OCI-LY3 (cell line): ENCODE measurements around the gene SMC1B.

ENCODE experiments used
- H2AFZ ChIP-seq: fragments of 200-600, 300-600 bp; shearing (Covaris generic); 2 replicates; pipeline ENCODE4 v1.6.0; 2014; ENCODE audit warnings: antibody characterized with exemption, low read depth, low read length
- H3K27ac ChIP-seq: fragments of 200-600, 300-600 bp; sonication (generic); 2 replicates; pipeline ENCODE4 v1.5.1; 2014; ENCODE audit warnings: mild to moderate bottlenecking, low read length, moderate library complexity, mixed read lengths
- H3K27me3 ChIP-seq: fragments of 200-600, 300-600 bp; sonication (generic); 2 replicates; pipeline ENCODE4 v1.6.1; 2014; ENCODE audit warnings: low read depth, low read length, mixed read lengths
- H3K36me3 ChIP-seq: fragments of 200-600, 300-600 bp; sonication (generic); replicated peaks from 2 replicates; pipeline ENCODE3; 2014; ENCODE audit warnings: low read depth, low read length, mixed read lengths
- H3K4me1 ChIP-seq: fragments of 300-600, 200-600 bp; sonication (generic); 2 replicates; pipeline ENCODE4 v1.6.1; 2014; ENCODE audit warnings: low read length, mixed read lengths
- H3K4me2 ChIP-seq: fragments of 200-600, 300-600 bp; sonication (generic); 2 replicates; pipeline ENCODE4 v1.6.1; 2014; ENCODE audit warnings: low read length, mixed read lengths
- H3K4me3 ChIP-seq: fragments of 300-600, 200-600 bp; sonication (generic); 2 replicates; pipeline ENCODE4 v1.5.1; 2014; ENCODE audit warnings: antibody characterized with exemption, mild to moderate bottlenecking, low read length, moderate library complexity
- H3K79me2 ChIP-seq: fragments of 300-600, 200-600 bp; shearing (Covaris generic); 2 replicates; pipeline ENCODE4 v1.6.1; 2014; ENCODE audit warnings: mild to moderate bottlenecking, low read length, mixed read lengths
- H3K9ac ChIP-seq: fragments of 300-600, 200-600 bp; shearing (Covaris generic); 2 replicates; pipeline ENCODE4 v1.6.0; 2014; ENCODE audit warnings: mild to moderate bottlenecking, low read length, moderate library complexity
- H3K9me3 ChIP-seq: fragments of 200-600, 300-600 bp; shearing (Covaris generic); 2 replicates; pipeline ENCODE4 v1.6.1; 2014; ENCODE audit warnings: low read length, mixed read lengths; ENCODE audit not compliant: insufficient read depth
- H4K20me1 ChIP-seq: fragments of 200-600, 300-600 bp; sonication (generic); 2 replicates; pipeline ENCODE4 v1.6.1; 2016; ENCODE audit warnings: low read length, mixed read lengths; ENCODE audit not compliant: insufficient read depth
- CTCF ChIP-seq: fragments of 200-600, 300-600 bp; sonication (generic); IDR thresholded peaks from 2 replicates; pipeline ENCODE4 v1.5.1; 2014; ENCODE audit warnings: antibody characterized with exemption, low read length, low read depth
- EZH2phosphoT487 ChIP-seq: fragments of 200-600 bp; shearing (Covaris generic); IDR thresholded peaks from 2 replicates; pipeline ENCODE4 v1.6.1; 2018; ENCODE audit warnings: antibody characterized with exemption, mixed run types, low read depth

SMC1B gene

GRCh38 chr22:45337536-45337935 lies 75.9 kb downstream of the SMC1B start:
- Histone ChIP-seq H3K36me3 (peaks cover 73% of the 10 kb centered on the region), H3K9me3 (no peaks in the 10 kb centered on the region), H3K79me2 (no peaks in the 10 kb centered on the region), H3K4me3 (no peak overlapping the region), H3K27ac (no peak overlapping the region), H3K27me3 (no peaks in the 10 kb centered on the region), H4K20me1 (no peaks in the 10 kb centered on the region), H3K9ac (no peak overlapping the region), H3K4me1 (no peaks in the 10 kb centered on the region), H2AFZ (no peak overlapping the region), H3K4me2 (no peak overlapping the region)
- TF ChIP-seq CTCF (no peak), EZH2phosphoT487 (no peak)

GRCh38 chr22:45336971-45337431 lies 76.4 kb downstream of the SMC1B start:
- H3K4me1 ChIP-seq, result no peaks in the 10 kb centered on the region
- H3K79me2 ChIP-seq, result no peaks in the 10 kb centered on the region
- no peaks in the 10 kb centered on the region for H3K9me3 ChIP-seq
- H2AFZ ChIP-seq, result no peak overlapping the region
- TF ChIP-seq CTCF (no peak), EZH2phosphoT487 (no peak)
- no peak overlapping the region for H3K4me2 ChIP-seq
- H3K9ac ChIP-seq, result no peak overlapping the region
- no peaks in the 10 kb centered on the region for H4K20me1 ChIP-seq
- H3K36me3 ChIP-seq, result peaks cover 76% of the 10 kb centered on the region
- H3K4me3 ChIP-seq, result no peak overlapping the region
- no peaks in the 10 kb centered on the region for H3K27me3 ChIP-seq
- no peak overlapping the region for H3K27ac ChIP-seq

DNA sequence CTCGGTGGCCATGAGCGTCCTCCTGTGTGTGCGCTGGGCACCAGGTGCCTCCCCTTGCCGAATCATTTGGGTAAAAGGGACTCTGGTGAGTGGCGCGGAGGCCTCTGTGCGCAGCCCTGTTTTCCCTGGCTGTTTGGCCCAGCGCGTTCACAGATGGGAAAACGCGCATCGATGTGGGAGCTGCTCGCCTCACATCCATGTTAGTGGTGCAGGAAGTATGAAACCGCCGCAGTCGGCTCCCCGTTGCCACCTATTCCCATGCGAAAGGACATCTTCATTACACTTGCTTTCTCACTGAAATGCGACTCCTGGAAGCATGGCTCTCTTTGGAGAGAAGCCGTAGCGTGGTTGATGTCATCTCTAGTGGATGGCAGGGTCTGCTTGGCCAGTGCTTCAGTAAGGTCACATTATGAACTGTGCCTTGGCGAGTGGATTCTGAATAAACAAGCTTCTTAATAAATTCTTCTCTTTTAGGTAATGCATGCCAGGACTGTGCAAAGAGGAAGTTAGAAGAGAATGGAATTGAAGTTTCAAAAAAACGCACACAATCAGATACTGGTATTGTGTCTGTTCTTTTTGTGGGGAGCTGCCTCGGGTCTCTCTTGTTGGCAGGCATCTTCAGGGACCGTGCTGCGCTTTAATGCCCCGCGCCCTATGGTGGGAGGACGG lies 77.4 kb downstream of the SMC1B start:
- H3K9me3 ChIP-seq, result no peaks in the 10 kb centered on the region
- H3K4me3 ChIP-seq, result no peak overlapping the region
- TF ChIP-seq CTCF, result no peak
- TF ChIP-seq EZH2phosphoT487, result no peak
- no peaks in the 10 kb centered on the region for H3K79me2 ChIP-seq
- H3K9ac ChIP-seq, result no peak overlapping the region
- H3K27ac ChIP-seq, result no peak overlapping the region
- no peak overlapping the region for H3K4me2 ChIP-seq
- peaks cover 75% of the 10 kb centered on the region for H3K36me3 ChIP-seq
- H3K4me1 ChIP-seq, result no peaks in the 10 kb centered on the region
- no peaks in the 10 kb centered on the region for H3K27me3 ChIP-seq
- H2AFZ ChIP-seq, result no peak overlapping the region
- H4K20me1 ChIP-seq, result peaks cover under 1% of the 10 kb centered on the region; the same call in 1 of the 2 replicates

- peaks cover 6% of the 10 kb centered on the region; the same call in 1 of the 2 replicates for H4K20me1 ChIP-seq
- H2AFZ ChIP-seq, result no peak overlapping the region
- H3K27me3 ChIP-seq, result no peaks in the 10 kb centered on the region
- no peak overlapping the region for H3K4me2 ChIP-seq
- H3K4me3 ChIP-seq, result no peak overlapping the region
- no peak overlapping the region for H3K27ac ChIP-seq
- TF ChIP-seq CTCF (no peak), EZH2phosphoT487 (no peak)
- H3K9me3 ChIP-seq, result no peaks in the 10 kb centered on the region
- peaks cover 76% of the 10 kb centered on the region for H3K36me3 ChIP-seq
- no peak overlapping the region for H3K9ac ChIP-seq
- H3K4me1 ChIP-seq, result no peaks in the 10 kb centered on the region
- no peaks in the 10 kb centered on the region for H3K79me2 ChIP-seq
Measured at GRCh38 chr22:45335021-45335818, 78.2 kb downstream of the SMC1B start.
